Mammary microvascular endothelial cell (primary cell): Measurements from ENCODE around the gene LYPD8. TPM values are rescaled to one million over a fixed set of nuclear protein-coding genes. Genes with fewer than 3 reads are reported as not detected.

Experiments
- total RNA-seq: library from RNA; depleted of rRNA; stranded (reverse); fragments of >200 nt; gene quantifications from 2 replicates; pipeline ENCODE4 v1.2.3, GENCODE V29; 2015

The LYPD8 gene, protein sequence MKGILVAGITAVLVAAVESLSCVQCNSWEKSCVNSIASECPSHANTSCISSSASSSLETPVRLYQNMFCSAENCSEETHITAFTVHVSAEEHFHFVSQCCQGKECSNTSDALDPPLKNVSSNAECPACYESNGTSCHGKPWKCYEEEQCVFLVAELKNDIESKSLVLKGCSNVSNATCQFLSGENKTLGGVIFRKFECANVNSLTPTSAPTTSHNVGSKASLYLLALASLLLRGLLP
- total RNA-seq: not detected in 2 replicates

GRCh38 chr1:248755517-248755916, at the start of gene LYPD8:
TSS of gene LYPD8 (minus strand) at chr1:248755759. CDS start at chr1:248751081, 4,678 bp downstream.

DNA sequence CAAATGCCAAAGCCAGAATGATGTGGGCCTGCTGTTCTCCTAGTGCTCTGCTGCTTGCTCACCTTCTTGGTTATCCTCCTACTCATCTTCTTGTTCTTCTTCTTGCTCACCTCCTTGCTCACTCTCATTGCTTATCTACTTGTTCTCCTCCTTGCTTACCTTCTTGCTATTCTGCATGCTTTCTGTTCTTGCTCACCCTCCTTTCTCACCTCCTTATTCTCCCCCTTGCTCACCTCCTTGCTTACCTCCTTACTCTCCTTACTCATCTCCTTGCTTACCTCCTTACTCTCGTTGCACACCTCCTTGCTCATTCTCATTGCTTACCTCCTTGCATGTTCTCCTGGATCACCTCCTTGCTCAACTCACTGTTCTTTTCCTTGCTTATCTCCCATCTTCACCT, 52.8 kb downstream of the LYPD8 start, which contains the start of gene OR14I1:
TSS of gene OR14I1 (minus strand) at position 53 of the 400 bp plus-strand sequence.

Other genes starting within 250 kb of the LYPD8 start
- gene OR2G6, start 247.7 kb downstream of the LYPD8 start, total RNA-seq: not detected in 2 replicates
- gene OR2T29, start 193.0 kb downstream of the LYPD8 start, total RNA-seq: not detected in 2 replicates
- gene OR2T34, start 181.0 kb downstream of the LYPD8 start, total RNA-seq: not detected in 2 replicates
- not detected in 2 replicates for gene OR2T10, start 158.1 kb downstream of the LYPD8 start, total RNA-seq
- not detected in 2 replicates for gene OR2T11, start 120.7 kb downstream of the LYPD8 start, total RNA-seq
- gene OR2T35, start 110.5 kb downstream of the LYPD8 start, total RNA-seq: not detected in 2 replicates
- gene OR2T27, start 100.2 kb downstream of the LYPD8 start, total RNA-seq: not detected in 2 replicates
- not detected in 2 replicates for gene OR14I1, start 53.0 kb downstream of the LYPD8 start, total RNA-seq
- gene SH3BP5L, start 70.2 kb upstream of the LYPD8 start, total RNA-seq: 18.3 and 19.3 TPM in 2 replicates
- gene ZNF672, start 82.5 kb upstream of the LYPD8 start, total RNA-seq: 15.3 and 18.0 TPM in 2 replicates
- 14.4 and 18.8 TPM in 2 replicates for gene ZNF692, start 103.3 kb upstream of the LYPD8 start, total RNA-seq
- 3.1 and 4.4 TPM in 2 replicates for gene PGBD2, start 150.5 kb upstream of the LYPD8 start, total RNA-seq